Activated CD8-positive, alpha-beta T cell treated with anti-CD3 and anti-CD28 coated beads, Interleukin-2, amount 10 ng/mL, durations not matched to agents 7 days and 5 days (primary cell): Measurements from ENCODE around the gene ADAP1. TPM values are rescaled to one million over a fixed set of nuclear protein-coding genes. Genes with fewer than 3 reads are reported as not detected.
"Not testable (repeated sequence)": the region's sequence is repeated elsewhere in the genome, so short reads cannot be mapped to it uniquely, and the experiment has no call there.

ENCODE experiments used
- ATAC-seq: fragments of 150-1000 bp; cut with Tn5 transposase; one replicate; pipeline ENCODE4 v1.10.0; 2021; ENCODE audit warnings: moderate library complexity
- CTCF ChIA-PET: fragments of 350-600 bp; sonication (Branson Sonifier 250); formaldehyde crosslinking; loops from one replicate; lab custom pipeline; 2021; ENCODE audit warnings: antibody characterized with exemption; lab: Charles Lee
- POLR2A ChIA-PET: fragments of 350-600 bp; sonication (Branson Sonifier 250); formaldehyde crosslinking; loops from one replicate; lab custom pipeline; 2021; ENCODE audit warnings: antibody characterized with exemption; lab: Charles Lee
- DNase-seq: peaks from one replicate; pipeline ENCODE4 v3.0.0-alpha.2; 2020
- H3K27ac Mint-ChIP-seq: one replicate; pipeline ENCODE4 v1.8.0; 2021; ENCODE audit warnings: mild to moderate bottlenecking, mixed read lengths
- H3K27me3 Mint-ChIP-seq: one replicate; pipeline ENCODE4 v1.8.0; 2021; ENCODE audit warnings: low read depth, mixed read lengths
- H3K36me3 Mint-ChIP-seq: one replicate; pipeline ENCODE4 v1.8.0; 2021; ENCODE audit warnings: low read depth, mixed read lengths
- H3K4me1 Mint-ChIP-seq: one replicate; pipeline ENCODE4 v1.8.0; 2021; ENCODE audit warnings: low read depth, mixed read lengths
- H3K4me3 Mint-ChIP-seq: one replicate; pipeline ENCODE4 v1.8.0; 2021; ENCODE audit warnings: mild to moderate bottlenecking, mixed read lengths
- H3K9me3 Mint-ChIP-seq: one replicate; pipeline ENCODE4 v1.8.0; 2022; ENCODE audit warnings: mixed read lengths; ENCODE audit not compliant: insufficient read depth
- total RNA-seq, 2 experiments: library from RNA; stranded (reverse); gene quantifications; one replicate each; pipeline ENCODE4 v1.2.3, GENCODE V29; 2021

Gene ADAP1
- total RNA-seq, 2 experiments from 2014 or later: 24.2 to 28.6 TPM

GRCh38 chr7:874031-874749 lies 80.3 kb downstream of the ADAP1 start:
- Mint-ChIP-seq H3K9me3 (no peaks in the 10 kb centered on the region), H3K36me3 (peaks cover 21% of the 10 kb centered on the region), H3K27me3 (no peaks in the 10 kb centered on the region), H3K4me3 (no peak overlapping the region), H3K4me1 (peaks cover 26% of the 10 kb centered on the region), H3K27ac (peak overlapping the region; percentile 46)
- DNase-seq (no peak), ATAC-seq (no peak)
- CTCF ChIA-PET: interaction anchor here (0.6 to 2.2 kb wide), 14 partner anchors 11 to 574 kb away, joined by 3 to 33 read pairs (median 4); partner anchors contain the start of gene SUN1
- POLR2A ChIA-PET: no interaction called here

GRCh38 chr7:873367-874002 lies 81.0 kb downstream of the ADAP1 start:
- peak; percentile 17 for ATAC-seq
- Mint-ChIP-seq H3K27ac (peak overlapping the region; percentile 46), H3K27me3 (no peaks in the 10 kb centered on the region), H3K4me1 (peaks cover 22% of the 10 kb centered on the region), H3K4me3 (no peak overlapping the region), H3K9me3 (no peaks in the 10 kb centered on the region), H3K36me3 (peaks cover 19% of the 10 kb centered on the region)
- ChIA-PET CTCF (interaction anchor here (0.6 to 2.2 kb wide), 16 partner anchors 10 to 540 kb away, joined by 3 to 33 read pairs (median 4); partner anchors contain the start of gene SUN1), POLR2A (no interaction called here)
- DNase-seq: peak; percentile 75

- H3K27me3 Mint-ChIP-seq, H3K27ac Mint-ChIP-seq, POLR2A ChIA-PET, H3K9me3 Mint-ChIP-seq, ATAC-seq, H3K4me3 Mint-ChIP-seq, DNase-seq: not testable (repeated sequence)
- H3K36me3 Mint-ChIP-seq: peaks cover 17% of the 10 kb centered on the region
- H3K4me1 Mint-ChIP-seq: peaks cover 18% of the 10 kb centered on the region
- CTCF ChIA-PET: interaction anchor here (0.7 to 2.2 kb wide), 13 partner anchors 10 to 539 kb away, joined by 3 to 33 read pairs (median 5); partner anchors contain the start of gene SUN1
Measured at GRCh38 chr7:872685-873084, 81.8 kb downstream of the ADAP1 start.

GRCh38 chr7:871900-872537 lies 82.5 kb downstream of the ADAP1 start:
- CTCF ChIA-PET: interaction anchor here (0.7 to 1.8 kb wide), 4 partner anchors 18 to 510 kb away, joined by 3 to 33 read pairs (median 6); no protein-coding TSS in a partner anchor
- H3K4me3 Mint-ChIP-seq: no peak overlapping the region
- ATAC-seq (no peak), DNase-seq (no peak)
- H3K36me3 Mint-ChIP-seq: peaks cover 20% of the 10 kb centered on the region
- peak overlapping the region; percentile 32 for H3K27ac Mint-ChIP-seq
- no peaks in the 10 kb centered on the region for H3K27me3 Mint-ChIP-seq
- H3K9me3 Mint-ChIP-seq: no peaks in the 10 kb centered on the region
- POLR2A ChIA-PET: no interaction called here
- peaks cover 18% of the 10 kb centered on the region for H3K4me1 Mint-ChIP-seq

- H3K27ac Mint-ChIP-seq: no peak overlapping the region
- ChIA-PET POLR2A (no interaction called here), CTCF (no interaction called here)
- no peak overlapping the region for H3K4me3 Mint-ChIP-seq
- no peak for ATAC-seq
- H3K9me3 Mint-ChIP-seq: no peaks in the 10 kb centered on the region
- peaks cover 14% of the 10 kb centered on the region for H3K4me1 Mint-ChIP-seq
- no peak for DNase-seq
- peaks cover 32% of the 10 kb centered on the region for H3K36me3 Mint-ChIP-seq
- H3K27me3 Mint-ChIP-seq: no peaks in the 10 kb centered on the region
Measured at GRCh38 chr7:869348-869747, 85.1 kb downstream of the ADAP1 start.

GRCh38 chr7:868189-868486 lies 86.3 kb downstream of the ADAP1 start:
- no peaks in the 10 kb centered on the region for H3K9me3 Mint-ChIP-seq

GRCh38 chr7:867406-868188 lies 86.9 kb downstream of the ADAP1 start:
- Mint-ChIP-seq H3K4me3 (no peak overlapping the region), H3K36me3 (peaks cover 24% of the 10 kb centered on the region), H3K27ac (no peak overlapping the region), H3K9me3 (no peaks in the 10 kb centered on the region), H3K27me3 (no peaks in the 10 kb centered on the region), H3K4me1 (no peaks in the 10 kb centered on the region)
- POLR2A ChIA-PET: interaction anchor here (0.6 kb wide), 1 partner anchor 8 kb away, joined by 5 read pairs; no protein-coding TSS in a partner anchor
- CTCF ChIA-PET: no interaction called here
- DNase-seq (no peak), ATAC-seq (no peak)

More at GRCh38 chr7:868189-868486, 86.3 kb downstream of the ADAP1 start:
- Mint-ChIP-seq H3K27me3 (no peaks in the 10 kb centered on the region), H3K4me3 (no peak overlapping the region), H3K4me1 (peaks cover 2% of the 10 kb centered on the region), H3K36me3 (peaks cover 26% of the 10 kb centered on the region), H3K27ac (no peak overlapping the region)
- DNase-seq (no peak), ATAC-seq (no peak)
- CTCF ChIA-PET: no interaction called here
- POLR2A ChIA-PET: no interaction called here

GRCh38 chr7:867001-867405 lies 87.5 kb downstream of the ADAP1 start:
- Mint-ChIP-seq H3K9me3 (no peaks in the 10 kb centered on the region), H3K4me1 (no peaks in the 10 kb centered on the region), H3K27ac (no peak overlapping the region), H3K4me3 (no peak overlapping the region), H3K36me3 (peaks cover 26% of the 10 kb centered on the region), H3K27me3 (no peaks in the 10 kb centered on the region)
- DNase-seq (no peak), ATAC-seq (no peak)
- CTCF ChIA-PET: no interaction called here
- POLR2A ChIA-PET: interaction anchor here (0.6 kb wide), 1 partner anchor 9 kb away, joined by 5 read pairs; no protein-coding TSS in a partner anchor

GRCh38 chr7:865921-866320 lies 88.6 kb downstream of the ADAP1 start:
- DNase-seq (no peak), ATAC-seq (no peak)
- Mint-ChIP-seq H3K27ac (no peak overlapping the region), H3K27me3 (no peaks in the 10 kb centered on the region), H3K9me3 (no peaks in the 10 kb centered on the region), H3K36me3 (peaks cover 32% of the 10 kb centered on the region), H3K4me3 (no peak overlapping the region), H3K4me1 (no peaks in the 10 kb centered on the region)
- CTCF ChIA-PET: no interaction called here
- POLR2A ChIA-PET: no interaction called here

- no peaks in the 10 kb centered on the region for H3K27me3 Mint-ChIP-seq
- peaks cover 34% of the 10 kb centered on the region for H3K36me3 Mint-ChIP-seq
- no peaks in the 10 kb centered on the region for H3K4me1 Mint-ChIP-seq
- CTCF ChIA-PET: interaction anchor here (0.8 to 1.2 kb wide), 3 partner anchors 10 to 47 kb away, joined by 3 to 5 read pairs (median 3); no protein-coding TSS in a partner anchor
- H3K27ac Mint-ChIP-seq: no peak overlapping the region
- ATAC-seq: no peak
- POLR2A ChIA-PET: interaction anchor here (0.6 kb wide), 1 partner anchor 408 kb away, joined by 4 read pairs; no protein-coding TSS in a partner anchor
- DNase-seq: no peak
- no peaks in the 10 kb centered on the region for H3K9me3 Mint-ChIP-seq
- H3K4me3 Mint-ChIP-seq: no peak overlapping the region
Measured at GRCh38 chr7:863106-863505, 91.4 kb downstream of the ADAP1 start.

- Mint-ChIP-seq H3K27me3 (no peaks in the 10 kb centered on the region), H3K4me3 (no peak overlapping the region), H3K27ac (no peak overlapping the region), H3K9me3 (no peaks in the 10 kb centered on the region), H3K36me3 (peaks cover 31% of the 10 kb centered on the region), H3K4me1 (no peaks in the 10 kb centered on the region)
- DNase-seq (no peak), ATAC-seq (no peak)
- POLR2A ChIA-PET: no interaction called here
- CTCF ChIA-PET: interaction anchor here (1.2 to 1.6 kb wide), 2 partner anchors 11 to 19 kb away, joined by 3 to 5 read pairs; no protein-coding TSS in a partner anchor
Measured at GRCh38 chr7:862157-862556, 92.3 kb downstream of the ADAP1 start.
